H9 (cell line): ENCODE measurements around the gene NFATC2IP. TPM values are rescaled to one million over a fixed set of nuclear protein-coding genes. Genes with fewer than 3 reads are reported as not detected.
"Not testable (repeated sequence)": the region's sequence is repeated elsewhere in the genome, so short reads cannot be mapped to it uniquely, and the experiment has no call there.

Source experiments
- DNase-seq: peaks from one replicate; pipeline ENCODE4 v3.0.0-alpha.2; 2017
- H2AFZ ChIP-seq: one replicate; pipeline ENCODE4 v1.6.1; 2013; ENCODE audit warnings: mild to moderate bottlenecking, low read length, control low read depth, moderate library complexity
- H2AK5ac ChIP-seq: 2 replicates; pipeline ENCODE4 v1.6.1; 2013; ENCODE audit warnings: low read length, control low read depth, mixed read lengths; ENCODE audit not compliant: insufficient read length
- H2BK120ac ChIP-seq: one replicate; pipeline ENCODE4 v1.6.1; 2013; ENCODE audit warnings: low read depth, mild to moderate bottlenecking, low read length, control low read depth, inconsistent platforms; ENCODE audit not compliant: poor library complexity, severe bottlenecking
- H2BK12ac ChIP-seq: 2 replicates; pipeline ENCODE4 v1.6.1; 2013; ENCODE audit warnings: low read length, control low read depth, mixed read lengths, low read depth; ENCODE audit not compliant: insufficient read length
- H2BK15ac ChIP-seq: 2 replicates; pipeline ENCODE4 v1.6.1; 2013; ENCODE audit warnings: low read depth, low read length, control low read depth
- H2BK20ac ChIP-seq: one replicate; pipeline ENCODE4 v1.6.1; 2013; ENCODE audit warnings: low read depth, mild to moderate bottlenecking, low read length, control low read depth, inconsistent platforms; ENCODE audit not compliant: poor library complexity, severe bottlenecking
- H2BK5ac ChIP-seq: 2 replicates; pipeline ENCODE4 v1.6.1; 2013; ENCODE audit warnings: low read length, control low read depth, mixed read lengths; ENCODE audit not compliant: insufficient read length
- H3K14ac ChIP-seq: 2 replicates; pipeline ENCODE4 v1.6.1; 2013; ENCODE audit warnings: low read length, control low read depth; ENCODE audit not compliant: insufficient read depth
- H3K18ac ChIP-seq: 2 replicates; pipeline ENCODE4 v1.6.1; 2013; ENCODE audit warnings: low read depth, mild to moderate bottlenecking, mixed read lengths, low read length, control low read depth; ENCODE audit not compliant: insufficient read length
- H3K23ac ChIP-seq: 2 replicates; pipeline ENCODE4 v1.6.1; 2013; ENCODE audit warnings: low read length, control low read depth, mixed read lengths, low read depth; ENCODE audit not compliant: insufficient read length
- H3K23me2 ChIP-seq: 2 replicates; pipeline ENCODE4 v1.6.1; 2013; ENCODE audit warnings: low read depth, mild to moderate bottlenecking, mixed read lengths, low read length, control low read depth; ENCODE audit not compliant: insufficient read length, poor library complexity, severe bottlenecking
- H3K27ac ChIP-seq: 2 replicates; pipeline ENCODE4 v1.5.1; 2013; ENCODE audit warnings: low read length, control low read depth, mixed read lengths, low read depth; ENCODE audit not compliant: insufficient read length
- H3K27me3 ChIP-seq: 2 replicates; pipeline ENCODE4 v1.6.1; 2013; ENCODE audit warnings: low read length, control low read depth, inconsistent platforms; ENCODE audit not compliant: insufficient read depth
- H3K4ac ChIP-seq: 2 replicates; pipeline ENCODE4 v1.6.1; 2013; ENCODE audit warnings: low read depth, mild to moderate bottlenecking, control low read depth, inconsistent platforms, low read length, moderate library complexity
- H3K4me1 ChIP-seq: 2 replicates; pipeline ENCODE4 v1.6.1; 2013; ENCODE audit warnings: low read length, control low read depth, inconsistent platforms; ENCODE audit not compliant: insufficient read depth
- H3K4me2 ChIP-seq: 2 replicates; pipeline ENCODE4 v1.6.1; 2013; ENCODE audit warnings: low read length, control low read depth, mixed read lengths; ENCODE audit not compliant: insufficient read length, insufficient read depth
- H3K56ac ChIP-seq: 2 replicates; pipeline ENCODE4 v1.6.1; 2013; ENCODE audit warnings: low read depth, mild to moderate bottlenecking, mixed read lengths, low read length, control low read depth; ENCODE audit not compliant: insufficient read length
- H3K79me1 ChIP-seq: 2 replicates; pipeline ENCODE4 v1.6.1; 2013; ENCODE audit warnings: low read depth, mild to moderate bottlenecking, moderate library complexity, low read length, control low read depth, inconsistent platforms; ENCODE audit not compliant: insufficient read depth, poor library complexity, severe bottlenecking
- H3K79me2 ChIP-seq: 2 replicates; pipeline ENCODE4 v1.6.1; 2013; ENCODE audit warnings: low read length, control low read depth, inconsistent platforms; ENCODE audit not compliant: insufficient read depth
- H3K9ac ChIP-seq: 2 replicates; pipeline ENCODE4 v1.6.1; 2013; ENCODE audit warnings: low read length, control low read depth, mixed read lengths; ENCODE audit not compliant: insufficient read length; ENCODE audit errors: extremely low read depth
- H3K9me3 ChIP-seq: one replicate; pipeline ENCODE4 v1.6.1; 2013; ENCODE audit warnings: low read depth, low read length, inconsistent platforms; ENCODE audit not compliant: control insufficient read depth
- H3T11ph ChIP-seq: one replicate; pipeline ENCODE4 v1.6.1; 2013; ENCODE audit warnings: mild to moderate bottlenecking, low read length, control low read depth, inconsistent platforms
- H4K20me1 ChIP-seq: one replicate; pipeline ENCODE4 v1.6.1; 2013; ENCODE audit not compliant: control insufficient read depth, insufficient read length, insufficient read depth
- H4K5ac ChIP-seq: 2 replicates; pipeline ENCODE4 v1.6.1; 2013; ENCODE audit warnings: low read depth, mild to moderate bottlenecking, mixed read lengths, low read length, control low read depth; ENCODE audit not compliant: insufficient read length
- H4K8ac ChIP-seq: replicated peaks from 2 replicates; pipeline ENCODE4 v1.6.1; 2013; ENCODE audit warnings: low read length, control low read depth, mixed read lengths, low read depth; ENCODE audit not compliant: insufficient read length
- H4K91ac ChIP-seq: 2 replicates; pipeline ENCODE4 v1.6.1; 2013; ENCODE audit warnings: low read depth, mild to moderate bottlenecking, moderate library complexity, mixed read lengths, low read length, control low read depth; ENCODE audit not compliant: insufficient read length
- H3K27ac Mint-ChIP-seq, 3 experiments: 2 replicates in 2 of 3; 3 replicates in 1 of 3; pipeline ENCODE4 v1.8.0; 2020 to 2021; ENCODE audit warnings: mixed read lengths in 3 of 3, mild to moderate bottlenecking in 1 of 3, moderate library complexity in 1 of 3
- H3K27me3 Mint-ChIP-seq: 2 replicates; pipeline ENCODE4 v1.8.0; 2021; ENCODE audit warnings: low read depth, mild to moderate bottlenecking, moderate library complexity, mixed read lengths
- H3K36me3 Mint-ChIP-seq, 3 experiments: 2 replicates in 2 of 3; 3 replicates in 1 of 3; pipeline ENCODE4 v1.8.0; 2020 to 2021; ENCODE audit warnings: low read depth in 3 of 3, mixed read lengths in 3 of 3; ENCODE audit not compliant: insufficient read depth in 1 of 3
- H3K4me1 Mint-ChIP-seq, 2 experiments: 2 replicates each; pipeline ENCODE4 v1.8.0; 2020; ENCODE audit warnings: mixed read lengths in 2 of 2
- H3K4me3 Mint-ChIP-seq, 2 experiments: 2 replicates in 1 of 2; 3 replicates in 1 of 2; pipeline ENCODE4 v1.8.0; 2020 to 2021; ENCODE audit warnings: mild to moderate bottlenecking in 2 of 2, mixed read lengths in 2 of 2, moderate library complexity in 1 of 2
- H3K9me3 Mint-ChIP-seq, 2 experiments: 2 replicates in 1 of 2; 3 replicates in 1 of 2; pipeline ENCODE4 v1.8.0; 2020; ENCODE audit warnings: mild to moderate bottlenecking in 2 of 2, mixed read lengths in 2 of 2, moderate library complexity in 1 of 2
- WGBS: extraction: QIAGEN DNeasy Blood & Tissue Kit; methylation state at CpG from one replicate; pipeline ENCODE4 v1.1.7; 2013; ENCODE audit warnings: missing lambda C conversion rate, low lambda C conversion rate, mixed read lengths; ENCODE audit not compliant: insufficient read length; ENCODE audit errors: extremely low coverage; 5-methylcytosine and 5-hydroxymethylcytosine counted together
- total RNA-seq: library from RNA; stranded (reverse); gene quantifications from 2 replicates; pipeline ENCODE4 v1.2.1, GENCODE V29; 2021
- TF ChIP-seq, protein P1 (sequence below): fragments of 200-600 bp; sonication (generic); conservative IDR thresholded peaks from 3 replicates; pipeline ENCODE4 v1.8.0; 2021; ENCODE audit warnings: antibody characterized with exemption, mild to moderate bottlenecking

The NFATC2IP gene
- total RNA-seq, 1 experiment from 2014 or later = 73.8 TPM

DNA sequence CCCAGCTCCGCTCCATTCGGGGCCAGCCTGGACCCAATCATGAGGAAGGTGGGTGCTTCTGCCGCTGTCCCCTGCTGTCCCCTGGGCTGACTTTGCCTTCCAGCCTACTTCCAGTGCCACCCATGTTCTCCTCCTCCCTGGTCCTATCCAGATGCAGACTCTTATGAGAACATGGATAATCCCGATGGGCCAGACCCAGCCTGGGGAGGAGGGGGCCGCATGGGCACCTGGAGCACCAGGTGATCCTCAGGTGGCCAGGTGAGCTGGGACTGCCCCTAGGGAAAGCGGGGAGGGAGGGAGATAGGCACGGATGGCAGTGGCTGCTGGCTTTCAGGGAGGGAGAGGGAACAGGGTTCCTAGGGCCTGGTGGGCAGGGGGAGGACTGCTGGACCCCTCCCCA is 12.0 kb upstream of the NFATC2IP start:
- Histone ChIP-seq H3K4me1 (no peaks in the 10 kb centered on the region), H2AK5ac (no peak overlapping the region), H2BK5ac (no peak overlapping the region), H4K5ac (no peak overlapping the region), H2AFZ (no peak overlapping the region), H3K23me2 (peaks cover 5% of the 10 kb centered on the region), H2BK12ac (no peak overlapping the region), H3K4ac (no peak overlapping the region), H3T11ph (no peak overlapping the region), H3K27me3 (no peaks in the 10 kb centered on the region), H3K14ac (no peak overlapping the region), H3K18ac (no peak overlapping the region), H4K20me1 (no peaks in the 10 kb centered on the region), H3K9ac (no peak overlapping the region), H4K91ac (no peak overlapping the region), H2BK120ac (no peak overlapping the region), H2BK15ac (no peak overlapping the region), H3K79me1 (no peaks in the 10 kb centered on the region), H2BK20ac (no peak overlapping the region), H3K56ac (no peak overlapping the region), H3K27ac (no peak overlapping the region), H3K79me2 (no peaks in the 10 kb centered on the region), H3K23ac (no peak overlapping the region), H3K4me2 (no peak overlapping the region), H4K8ac (no peak overlapping the region), H3K9me3 (no peaks in the 10 kb centered on the region)
- H3K27ac Mint-ChIP-seq = no peak overlapping the region
- TF ChIP-seq, protein P1, sequence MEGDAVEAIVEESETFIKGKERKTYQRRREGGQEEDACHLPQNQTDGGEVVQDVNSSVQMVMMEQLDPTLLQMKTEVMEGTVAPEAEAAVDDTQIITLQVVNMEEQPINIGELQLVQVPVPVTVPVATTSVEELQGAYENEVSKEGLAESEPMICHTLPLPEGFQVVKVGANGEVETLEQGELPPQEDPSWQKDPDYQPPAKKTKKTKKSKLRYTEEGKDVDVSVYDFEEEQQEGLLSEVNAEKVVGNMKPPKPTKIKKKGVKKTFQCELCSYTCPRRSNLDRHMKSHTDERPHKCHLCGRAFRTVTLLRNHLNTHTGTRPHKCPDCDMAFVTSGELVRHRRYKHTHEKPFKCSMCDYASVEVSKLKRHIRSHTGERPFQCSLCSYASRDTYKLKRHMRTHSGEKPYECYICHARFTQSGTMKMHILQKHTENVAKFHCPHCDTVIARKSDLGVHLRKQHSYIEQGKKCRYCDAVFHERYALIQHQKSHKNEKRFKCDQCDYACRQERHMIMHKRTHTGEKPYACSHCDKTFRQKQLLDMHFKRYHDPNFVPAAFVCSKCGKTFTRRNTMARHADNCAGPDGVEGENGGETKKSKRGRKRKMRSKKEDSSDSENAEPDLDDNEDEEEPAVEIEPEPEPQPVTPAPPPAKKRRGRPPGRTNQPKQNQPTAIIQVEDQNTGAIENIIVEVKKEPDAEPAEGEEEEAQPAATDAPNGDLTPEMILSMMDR = no peak
- peaks cover 15% of the 10 kb centered on the region for H3K27me3 Mint-ChIP-seq
- H3K4me1 Mint-ChIP-seq = peaks cover 5 to 6% of the 10 kb centered on the region in 2 experiments
- WGBS = no CpG with 5 or more reads among the region's 7 CpGs
- H3K4me3 Mint-ChIP-seq = no peak overlapping the region
- no peaks in the 10 kb centered on the region for H3K9me3 Mint-ChIP-seq
- no peaks in the 10 kb centered on the region; a peak in 1 of 7 replicates for H3K36me3 Mint-ChIP-seq
- no peak for DNase-seq

DNA sequence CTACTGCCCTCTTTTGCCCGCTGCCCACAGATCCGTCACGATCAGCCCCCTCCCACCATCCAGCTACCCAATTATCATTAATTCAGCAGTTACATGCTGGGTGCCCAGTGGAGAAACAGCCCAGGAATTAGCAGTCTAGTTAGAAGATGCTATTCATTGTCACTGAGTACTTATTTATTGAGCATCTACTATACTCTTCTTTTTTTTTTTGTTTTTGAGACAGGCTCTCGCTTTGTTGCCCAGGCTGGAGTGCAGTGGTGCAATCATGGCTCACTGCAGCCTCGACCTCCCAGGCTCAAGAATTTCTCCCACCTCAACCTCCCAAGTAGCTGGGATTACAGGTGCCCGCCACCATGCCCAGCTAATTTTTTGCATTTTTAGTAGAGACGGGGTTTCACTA is 10.9 kb upstream of the NFATC2IP start:
- H4K20me1 ChIP-seq, H3K36me3 Mint-ChIP-seq, H3K4me3 Mint-ChIP-seq, H3K27ac Mint-ChIP-seq, H3K18ac ChIP-seq, DNase-seq, H3K23ac ChIP-seq, H3K4ac ChIP-seq, H3K79me1 ChIP-seq, H2BK12ac ChIP-seq, H3K4me1 ChIP-seq, H4K91ac ChIP-seq, H2BK20ac ChIP-seq, H3K4me1 Mint-ChIP-seq, H3K9me3 ChIP-seq, H3K56ac ChIP-seq, H3K27me3 ChIP-seq, H4K5ac ChIP-seq, H3K23me2 ChIP-seq, H2AFZ ChIP-seq, H3K27ac ChIP-seq, H2AK5ac ChIP-seq, H4K8ac ChIP-seq, H2BK15ac ChIP-seq, H3K9ac ChIP-seq, H3T11ph ChIP-seq, H3K14ac ChIP-seq, H2BK5ac ChIP-seq, H3K79me2 ChIP-seq, H2BK120ac ChIP-seq, H3K4me2 ChIP-seq, H3K9me3 Mint-ChIP-seq: not testable (repeated sequence)
- H3K27me3 Mint-ChIP-seq = peaks cover 13% of the 10 kb centered on the region
- WGBS = no CpG with 5 or more reads among the region's 7 CpGs
